K562 (cell line): ENCODE results near the gene LPIN1. TPM values are rescaled to one million over a fixed set of nuclear protein-coding genes. Genes with fewer than 3 reads are reported as not detected.

Source experiments
- ATAC-seq: fragments of 200-7000 bp; cut with Tn5 transposase; 3 replicates; pipeline ENCODE4 v1.9.1; 2020; ENCODE audit warnings: moderate library complexity
- BruUV-seq: library from RNA; stranded (reverse); fragments of 400-500 nt; replicated peaks from 2 replicates; lab custom pipeline; 2021; lab: Mats Ljungman, UMichigan
- CTCF ChIA-PET: fragments of 300-600 bp; formaldehyde crosslinking; extraction: SDS; loops from one replicate; lab custom pipeline; 2021; ENCODE audit warnings: low intra/inter-chr PET ratio; lab: Yijun Ruan, JAX
- POLR2A ChIA-PET: fragments of 300-600, 350-650 bp; sonication (Branson Sonifier 250); formaldehyde crosslinking; extraction: SDS; loops from one replicate; lab custom pipeline; 2021; ENCODE audit warnings: antibody characterized with exemption, inconsistent platforms; lab: Yijun Ruan, JAX
- DNase-seq, 4 experiments: peaks; one replicate each; pipeline versions ENCODE4 v3.0.0 to v3.0.0-alpha.2; 2011 to 2018; ENCODE audit warnings: low spot score in 3 of 4, mixed read lengths in 3 of 4; ENCODE audit errors: extremely low read depth in 1 of 4
- FAIRE-seq: peaks from 2 replicates; lab custom pipeline; 2011; peaks lifted over from hg19 to GRCh38; lab: Jason Lieb, UNC
- H2AFZ ChIP-seq: 2 replicates; pipeline ENCODE4 v1.6.0; 2011; ENCODE audit warnings: low read depth, low read length, control low read depth, inconsistent platforms
- H3K27ac ChIP-seq: fragments of 200-600 bp; 3 replicates; pipeline ENCODE4 v1.8.0; 2011; ENCODE audit warnings: low read depth, mild to moderate bottlenecking, control low read depth, inconsistent platforms, low read length, moderate library complexity, mixed read lengths; ENCODE audit errors: extremely low read depth
- H3K27me3 ChIP-seq, 2 experiments: fragments of 300-600 bp in 1 of 2; 2 replicates in 1 of 2; 3 replicates in 1 of 2; pipeline versions ENCODE4 v1.6.0 to v1.8.0; 2011; ENCODE audit warnings: inconsistent platforms in 2 of 2, low read length in 2 of 2, mild to moderate bottlenecking in 1 of 2, mixed read lengths in 1 of 2, moderate library complexity in 1 of 2; ENCODE audit not compliant: control insufficient read depth in 2 of 2, insufficient read depth in 2 of 2
- H3K36me3 ChIP-seq: fragments of 300-600 bp; 3 replicates; pipeline ENCODE4 v1.8.0; 2011; ENCODE audit warnings: mild to moderate bottlenecking, low read length, inconsistent platforms; ENCODE audit not compliant: control insufficient read depth, insufficient read depth
- H3K4me1 ChIP-seq, 2 experiments: fragments of 200-600 bp in 1 of 2; replicated peaks in 1 of 2; 2 replicates in 1 of 2; 3 replicates in 1 of 2; pipeline versions ENCODE4 v1.5.1 to v1.8.0; 2011; ENCODE audit warnings: inconsistent platforms in 2 of 2, low read length in 2 of 2, mild to moderate bottlenecking in 1 of 2, mixed read lengths in 1 of 2, moderate library complexity in 1 of 2; ENCODE audit not compliant: control insufficient read depth in 2 of 2, insufficient read depth in 2 of 2
- H3K4me2 ChIP-seq: 2 replicates; pipeline ENCODE4 v1.6.1; 2011; ENCODE audit warnings: low read length, control low read depth, inconsistent platforms, mixed read lengths; ENCODE audit not compliant: insufficient read depth
- H3K4me3 ChIP-seq: fragments of 200-600 bp; sonication (generic), shearing (Covaris generic); 2 replicates; pipeline ENCODE4 v1.5.1; 2016; ENCODE audit warnings: control low read depth, inconsistent platforms
- H3K79me2 ChIP-seq: fragments of 200-600 bp; 3 replicates; pipeline ENCODE4 v1.8.0; 2011; ENCODE audit warnings: low read length, inconsistent platforms; ENCODE audit not compliant: control insufficient read depth, insufficient read depth
- H3K9ac ChIP-seq, 2 experiments: 2 replicates each; pipeline versions ENCODE4 v1.6.0 to v1.6.1; 2011; ENCODE audit warnings: low read depth in 2 of 2, low read length in 2 of 2, control low read depth in 1 of 2, inconsistent platforms in 1 of 2, mild to moderate bottlenecking in 1 of 2, mixed read lengths in 1 of 2; ENCODE audit not compliant: insufficient read depth in 1 of 2
- H3K9me1 ChIP-seq: one replicate; pipeline ENCODE4 v1.6.0; 2011; ENCODE audit warnings: inconsistent platforms, mild to moderate bottlenecking, low read length, moderate library complexity; ENCODE audit not compliant: control insufficient read depth, insufficient read depth
- H3K9me3 ChIP-seq: replicated peaks from 2 replicates; pipeline ENCODE4 v1.5.1; 2011; ENCODE audit warnings: low read depth, low read length, inconsistent platforms; ENCODE audit not compliant: control insufficient read depth, insufficient read depth
- H4K20me1 ChIP-seq: replicated peaks from 2 replicates; pipeline ENCODE4 v1.6.1; 2011; ENCODE audit warnings: low read length, inconsistent platforms, mixed read lengths; ENCODE audit not compliant: control insufficient read depth, insufficient read depth
- CHD7 ChIP-seq: fragments of 200-600 bp; sonication (generic); IDR thresholded peaks from one replicate; pipeline ENCODE4 v1.6.1; 2012; ENCODE audit warnings: mild to moderate bottlenecking, low read depth, low read length, inconsistent platforms
- SPI1 ChIP-seq: IDR thresholded peaks from 2 replicates; pipeline ENCODE4 v1.6.1; 2011; ENCODE audit warnings: low read depth, low read length, control low read depth, borderline replicate concordance
- WGBS: fragments of 100-300 bp; shearing (Covaris generic); methylation state at CpG from one replicate; pipeline ENCODE4 v1.1.6; 2016; ENCODE audit warnings: low coverage, mixed read lengths; ENCODE audit not compliant: insufficient coverage; ENCODE audit errors: missing lambda C conversion rate; 5-methylcytosine and 5-hydroxymethylcytosine counted together
- in situ Hi-C: fragments of 300-500 bp; cut with MboI; formaldehyde crosslinking; loops from 4 replicates; pipeline ENCODE4 v1.15.0; 2018; ENCODE audit warnings: inconsistent platforms, mixed read lengths
- intact Hi-C: fragments of 100-400 bp; cut with micrococcal nuclease; formaldehyde crosslinking; loops from 2 replicates; pipeline ENCODE4 v1.14.2; 2022
- polyA plus RNA-seq, 8 experiments: library from polyadenylated mRNA; depleted of rRNA in 4 of 8; stranded (reverse) in 5 of 8; unstranded in 3 of 8; fragments of >200 nt; fragmentation: Nextera tagmentation in 2 of 8; fragmentation: Illumina TruSeq in 1 of 8; extraction: Ambion mirVana in 2 of 8; extraction: Trizol in 1 of 8; gene quantifications; 2 replicates each; pipeline versions ENCODE4 v1.2.1 to v1.2.3, GENCODE V29; 2011 to 2014; ENCODE audit warnings: inconsistent platforms in 1 of 8, missing spikeins in 1 of 8
- total RNA-seq, 7 experiments: library from RNA; depleted of rRNA in 6 of 7; stranded (reverse); fragments of >200 nt in 6 of 7; fragmentation: Illumina TruSeq in 2 of 7; extraction: Trizol in 2 of 7; gene quantifications; 2 replicates each; pipeline versions ENCODE4 v1.2.1 to v1.2.3, GENCODE V29; 2011 to 2021; ENCODE audit warnings: low replicate concordance in 1 of 7
- TF ChIP-seq, protein P1 (sequence below), 2 experiments: IDR thresholded peaks; 2 replicates each; pipeline ENCODE4 v1.6.1; 2012; ENCODE audit warnings: improper control_type of control experiment in 2 of 2, low read depth in 2 of 2, low read length in 2 of 2, borderline replicate concordance in 1 of 2

The LPIN1 gene
- total and polyA plus RNA-seq, 9 of the 15 experiments (the other 6 are each of a cell fraction or from before 2014, with no cell fraction given) = 9.2 to 84.0 (median 27.8) TPM

DNA sequence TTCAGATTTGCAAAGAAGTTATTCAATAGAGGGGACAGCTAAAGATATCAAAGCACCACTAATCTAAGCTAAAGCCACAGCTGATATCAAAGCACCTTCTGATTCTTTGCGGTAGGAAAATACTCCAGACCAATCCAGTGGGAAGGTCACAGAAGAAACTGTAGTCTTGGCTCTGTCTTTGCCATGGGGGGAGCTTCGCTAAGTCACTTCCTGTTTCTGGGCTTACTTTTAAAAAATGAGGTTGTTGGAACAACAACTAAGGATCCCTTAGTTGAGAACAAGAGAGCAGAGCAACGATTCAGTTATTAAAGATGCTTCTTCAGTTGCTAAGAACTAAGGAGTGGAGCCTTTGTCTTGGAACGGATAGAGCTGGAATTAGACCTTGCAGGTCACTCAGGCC lies 12.2 kb downstream of the LPIN1 start:
- Histone ChIP-seq H3K4me2 (no peak overlapping the region), H3K4me3 (no peak overlapping the region), H3K27me3 (no peaks in the 10 kb centered on the region)
- CTCF ChIA-PET = no interaction called here
- POLR2A ChIA-PET = interaction anchor here (0.7 to 2.0 kb wide), 3 partner anchors 9 to 30 kb away, joined by 4 to 9 read pairs (median 5); partner anchors contain the start of gene LPIN1
- DNase-seq = no peak
- TF ChIP-seq SPI1 (peak; percentile 95), CHD7 (no peak)
- TF ChIP-seq, protein P1, sequence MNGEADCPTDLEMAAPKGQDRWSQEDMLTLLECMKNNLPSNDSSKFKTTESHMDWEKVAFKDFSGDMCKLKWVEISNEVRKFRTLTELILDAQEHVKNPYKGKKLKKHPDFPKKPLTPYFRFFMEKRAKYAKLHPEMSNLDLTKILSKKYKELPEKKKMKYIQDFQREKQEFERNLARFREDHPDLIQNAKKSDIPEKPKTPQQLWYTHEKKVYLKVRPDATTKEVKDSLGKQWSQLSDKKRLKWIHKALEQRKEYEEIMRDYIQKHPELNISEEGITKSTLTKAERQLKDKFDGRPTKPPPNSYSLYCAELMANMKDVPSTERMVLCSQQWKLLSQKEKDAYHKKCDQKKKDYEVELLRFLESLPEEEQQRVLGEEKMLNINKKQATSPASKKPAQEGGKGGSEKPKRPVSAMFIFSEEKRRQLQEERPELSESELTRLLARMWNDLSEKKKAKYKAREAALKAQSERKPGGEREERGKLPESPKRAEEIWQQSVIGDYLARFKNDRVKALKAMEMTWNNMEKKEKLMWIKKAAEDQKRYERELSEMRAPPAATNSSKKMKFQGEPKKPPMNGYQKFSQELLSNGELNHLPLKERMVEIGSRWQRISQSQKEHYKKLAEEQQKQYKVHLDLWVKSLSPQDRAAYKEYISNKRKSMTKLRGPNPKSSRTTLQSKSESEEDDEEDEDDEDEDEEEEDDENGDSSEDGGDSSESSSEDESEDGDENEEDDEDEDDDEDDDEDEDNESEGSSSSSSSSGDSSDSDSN (IDR thresholded peaks at IDR 0.05; ENCODE audit: borderline replicate concordance in 1 of 2, low read depth in 2 of 2, low read length in 2 of 2) = no peak
- TF ChIP-seq, all 486 proteins: peak for 1
- peaks cover 28 to 34% of the 10 kb centered on the region in 2 experiments for H3K4me1 ChIP-seq
- ATAC-seq = peak; percentile 13
- in situ Hi-C loops (no loop called here), intact Hi-C loops (no loop called here)
- peaks cover 82% of the 10 kb centered on the region for H3K79me2 ChIP-seq
- H3K36me3 ChIP-seq = peaks cover 10% of the 10 kb centered on the region; the same call in 2 of the 3 replicates
- H3K9ac ChIP-seq = no peak overlapping the region; a peak in 1 of 4 replicates
- no peaks in the 10 kb centered on the region for H3K9me3 ChIP-seq
- 23% methylated on average over 4 of the region's 4 CpGs for WGBS
- BruUV-seq = no TSS peak
- no peak for FAIRE-seq
- peaks cover 11% of the 10 kb centered on the region for H4K20me1 ChIP-seq
- no peak overlapping the region for H2AFZ ChIP-seq
- no peaks in the 10 kb centered on the region for H3K9me1 ChIP-seq
- peak overlapping the region; percentile 36 for H3K27ac ChIP-seq
